Psoas muscle (tissue), 8 donors: ENCODE results near the gene PEDS1. TPM values are rescaled to one million over a fixed set of nuclear protein-coding genes. Genes with fewer than 3 reads are reported as not detected.

ENCODE experiments used
- ATAC-seq, 4 donors: fragments of 200-7000 bp; cut with Tn5 transposase; one replicate each; pipeline ENCODE4 v1.9.1; 2020; ENCODE audit warnings: moderate library complexity in 3 of 4, mild to moderate bottlenecking in 2 of 4
- DNase-seq, 2 donors: peaks; one replicate each; pipeline ENCODE4 v3.0.0-alpha.2; 2020
- H3K27ac ChIP-seq: fragments of 200-600 bp; one replicate; pipeline ENCODE4 v1.8.0; 2022
- H3K27me3 ChIP-seq, 3 donors: fragments of 200-600 bp in 1 of 3; one replicate each; pipeline versions ENCODE4 v1.6.1 to v1.8.0; 2013 to 2022; ENCODE audit warnings: low read length in 2 of 3, mild to moderate bottlenecking in 2 of 3, moderate library complexity in 1 of 3; ENCODE audit not compliant: insufficient read depth in 3 of 3
- H3K36me3 ChIP-seq, 2 donors: fragments of 200-600 bp in 1 of 2; one replicate each; pipeline versions ENCODE4 v1.6.1 to v1.8.0; 2013 to 2022; ENCODE audit warnings: low read depth in 1 of 2, mild to moderate bottlenecking in 1 of 2, moderate library complexity in 1 of 2; ENCODE audit not compliant: insufficient read depth in 1 of 2
- H3K4me1 ChIP-seq: fragments of 200-600 bp; one replicate; pipeline ENCODE4 v1.8.0; 2022
- H3K4me3 ChIP-seq: fragments of 200-600 bp; one replicate; pipeline ENCODE4 v1.8.0; 2022; ENCODE audit warnings: mild to moderate bottlenecking
- H3K9me3 ChIP-seq: fragments of 200-600 bp; one replicate; pipeline ENCODE4 v1.8.0; 2022
- WGBS, 3 donors: extraction: QIAGEN DNeasy Blood & Tissue Kit; methylation state at CpG; one replicate each; pipeline versions ENCODE4 v1.1.6 to v1.1.7; 2013; 5-methylcytosine and 5-hydroxymethylcytosine counted together
- intact Hi-C, 2 donors: fragments of 100-400 bp; cut with DNase I; formaldehyde crosslinking; loops; one replicate each; pipeline versions ENCODE4 v1.11.0 to v1.14.2; 2022
- polyA plus RNA-seq, 3 donors: library from polyadenylated mRNA; stranded (reverse); fragments of 200-250 nt; gene quantifications; one replicate each; pipeline ENCODE4 v1.2.3, GENCODE V29; 2013
- total RNA-seq, 4 donors: library from RNA; stranded (reverse); fragmentation: NEBNext Ultra II Directional in 2 of 4; extraction: Animal tissue kit (Norgen Biotek cat#: 25700) in 2 of 4; gene quantifications; one replicate each; pipeline versions ENCODE4 v1.2.1 to v1.2.4, GENCODE V29; 2021 to 2023
- TF ChIP-seq, protein P1 (sequence below): fragments of 200-600 bp; IDR thresholded peaks from one replicate; pipeline ENCODE4 v1.8.0; 2022; ENCODE audit warnings: antibody characterized with exemption
- donor health status: healthy with polysubstance abuse.
- donor health status: DM: no; HTN: no; CAD: no; lungs with moderate emphysema.
- donor health status: Bipolar disorder and iron deficiency.
- donor health status: healthy.
- donor health status: DM: yes; HTN: yes; CAD: no.
- donor health status: DM: no; HTN: no; CAD: no.
- donor health status: DM: no; HTN: no; CAD: no.
- donor health status: DM: yes; HTN: yes; CAD: no.

PEDS1 gene
- total and polyA plus RNA-seq, 7 donors = 17.5 to 59.2 (median 40.2) TPM

DNA sequence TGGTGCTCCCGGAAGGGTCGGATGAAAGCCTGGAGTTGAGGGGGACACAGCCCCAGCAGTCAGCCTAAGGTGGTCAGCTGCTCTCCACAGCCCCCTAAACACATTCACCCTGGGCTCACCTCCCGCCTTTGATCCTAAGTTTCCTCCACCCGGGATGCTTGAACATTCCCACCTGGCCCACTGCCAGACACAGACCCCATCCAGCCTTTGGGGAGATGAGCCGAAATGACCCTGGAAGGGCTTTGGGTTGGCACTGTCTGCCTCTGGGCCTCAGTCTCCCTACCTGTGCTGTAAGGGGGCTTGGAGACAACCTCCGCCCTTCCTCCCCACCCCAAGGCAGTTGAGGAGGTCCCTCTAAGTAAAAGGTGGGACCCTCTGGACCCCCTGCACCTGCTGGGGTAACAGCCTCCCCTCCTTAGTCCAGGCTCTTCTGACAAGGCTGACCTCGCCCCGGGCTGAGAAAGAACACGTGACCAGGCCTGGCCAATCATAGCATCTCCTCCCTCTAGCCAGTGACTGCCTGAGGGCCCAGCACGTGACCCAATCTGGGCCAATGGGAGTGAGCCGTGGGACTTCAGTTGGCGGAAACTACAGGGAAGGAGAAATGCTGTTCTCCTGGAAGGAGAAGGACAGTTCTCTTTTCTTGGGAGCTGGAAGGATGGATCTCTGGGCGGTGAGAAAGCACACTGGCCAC lies 23.7 kb downstream of the PEDS1 start:
- no peaks in the 10 kb centered on the region for H3K27me3 ChIP-seq
- TF ChIP-seq, protein P1, sequence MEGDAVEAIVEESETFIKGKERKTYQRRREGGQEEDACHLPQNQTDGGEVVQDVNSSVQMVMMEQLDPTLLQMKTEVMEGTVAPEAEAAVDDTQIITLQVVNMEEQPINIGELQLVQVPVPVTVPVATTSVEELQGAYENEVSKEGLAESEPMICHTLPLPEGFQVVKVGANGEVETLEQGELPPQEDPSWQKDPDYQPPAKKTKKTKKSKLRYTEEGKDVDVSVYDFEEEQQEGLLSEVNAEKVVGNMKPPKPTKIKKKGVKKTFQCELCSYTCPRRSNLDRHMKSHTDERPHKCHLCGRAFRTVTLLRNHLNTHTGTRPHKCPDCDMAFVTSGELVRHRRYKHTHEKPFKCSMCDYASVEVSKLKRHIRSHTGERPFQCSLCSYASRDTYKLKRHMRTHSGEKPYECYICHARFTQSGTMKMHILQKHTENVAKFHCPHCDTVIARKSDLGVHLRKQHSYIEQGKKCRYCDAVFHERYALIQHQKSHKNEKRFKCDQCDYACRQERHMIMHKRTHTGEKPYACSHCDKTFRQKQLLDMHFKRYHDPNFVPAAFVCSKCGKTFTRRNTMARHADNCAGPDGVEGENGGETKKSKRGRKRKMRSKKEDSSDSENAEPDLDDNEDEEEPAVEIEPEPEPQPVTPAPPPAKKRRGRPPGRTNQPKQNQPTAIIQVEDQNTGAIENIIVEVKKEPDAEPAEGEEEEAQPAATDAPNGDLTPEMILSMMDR = no peak
- peaks cover 86% of the 10 kb centered on the region for H3K4me1 ChIP-seq
- H3K9me3 ChIP-seq = no peaks in the 10 kb centered on the region
- H3K27ac ChIP-seq = peak overlapping the region; percentile 89
- DNase-seq = no peak
- 87 to 90% (median 88%) methylated on average over 13 of the region's 13 CpGs for WGBS, 3 donors
- H3K36me3 ChIP-seq = peaks cover 7 to 52% of the 10 kb centered on the region in 2 donors
- no peak overlapping the region for H3K4me3 ChIP-seq
- no peak for ATAC-seq
- intact Hi-C loops = no loop called here

DNA sequence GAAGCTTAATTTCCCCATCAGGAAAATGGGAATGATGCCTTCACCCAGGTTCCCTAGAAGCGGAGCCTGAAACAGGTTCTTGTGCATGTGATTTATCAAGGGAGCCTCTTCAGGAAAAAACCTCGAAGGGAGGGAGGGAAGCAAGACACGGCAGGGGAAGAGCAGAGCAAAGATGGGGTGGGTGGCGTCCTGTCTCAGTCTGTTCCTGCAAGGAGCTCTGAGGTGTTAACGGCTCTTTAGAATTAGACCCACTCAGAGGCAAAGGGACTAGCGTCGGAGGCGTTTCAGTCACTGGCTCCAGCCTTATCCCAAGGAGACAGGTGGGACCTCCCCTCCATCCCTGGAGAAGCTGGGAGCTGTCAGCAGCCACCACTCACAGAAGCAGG lies 25.0 kb downstream of the PEDS1 start:
- peaks cover 73% of the 10 kb centered on the region for H3K4me1 ChIP-seq
- DNase-seq (no peak), ATAC-seq (no peak)
- WGBS, 3 donors = 84 to 90% (median 87%) methylated on average over 8 of the region's 8 CpGs
- TF ChIP-seq, protein P1 = no peak
- peak overlapping the region; percentile 79 for H3K27ac ChIP-seq
- no peak overlapping the region for H3K4me3 ChIP-seq
- H3K9me3 ChIP-seq = no peaks in the 10 kb centered on the region
- intact Hi-C loops = no loop called here
- peaks cover 7 to 65% of the 10 kb centered on the region in 2 donors for H3K36me3 ChIP-seq
- H3K27me3 ChIP-seq = no peaks in the 10 kb centered on the region

DNA sequence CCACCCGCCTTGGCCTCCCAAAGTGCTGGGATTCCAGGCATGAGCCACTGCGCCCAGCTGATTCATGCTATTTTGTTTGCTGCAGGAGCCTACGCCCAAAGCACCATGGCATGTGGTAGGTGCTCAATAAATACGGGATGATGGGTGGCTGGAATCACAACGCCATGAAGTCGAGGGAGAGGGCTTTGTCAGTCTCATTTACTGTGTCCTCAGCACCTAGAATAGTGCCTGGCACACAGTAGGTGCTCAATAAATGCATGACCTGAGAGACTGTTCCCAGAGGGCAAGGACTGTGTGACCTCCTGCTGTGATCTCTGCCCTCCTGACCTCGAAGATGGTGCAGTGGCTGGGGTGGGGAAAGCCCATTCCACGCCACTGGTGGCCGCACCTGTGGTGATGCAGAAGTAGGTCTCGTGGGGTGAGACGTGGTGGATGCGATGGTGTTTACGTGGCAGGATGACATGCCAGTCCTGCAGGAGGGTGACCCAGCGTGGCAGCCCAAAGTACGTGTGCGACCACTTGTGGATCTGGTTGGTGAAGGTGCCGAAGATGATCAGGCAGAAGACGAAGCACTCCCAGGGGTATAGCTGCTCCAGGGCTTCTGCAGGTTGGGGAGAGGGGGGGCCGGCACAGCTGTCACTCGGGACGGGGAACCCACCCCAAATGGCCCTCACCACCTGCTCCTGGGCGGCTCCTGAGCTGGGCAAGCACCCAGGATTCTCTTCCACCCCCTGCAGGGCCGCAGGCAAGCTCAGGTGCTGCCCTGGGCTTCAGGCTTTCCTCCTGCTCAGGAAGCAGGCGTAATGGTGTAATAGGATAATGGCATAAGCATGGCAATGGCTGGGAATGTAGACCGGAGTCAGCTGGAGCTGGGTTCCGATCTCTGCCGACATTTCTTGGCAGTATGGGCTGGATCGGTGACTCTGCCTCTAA lies 25.7 kb downstream of the PEDS1 start:
- ATAC-seq = peak; percentile 23 to 65 (median 52)
- intact Hi-C loops = no loop called here
- WGBS, 3 donors = 51 to 68% (median 57%) methylated on average over 27 to 28 of the region's 28 CpGs
- Histone ChIP-seq H3K9me3 (no peaks in the 10 kb centered on the region), H3K27ac (peak overlapping the region; percentile 79), H3K27me3 (no peaks in the 10 kb centered on the region), H3K4me3 (no peak overlapping the region), H3K36me3 (peaks cover 7 to 70% of the 10 kb centered on the region in 2 donors), H3K4me1 (peaks cover 67% of the 10 kb centered on the region)
- TF ChIP-seq, protein P1 = no peak
- no peak for DNase-seq

DNA sequence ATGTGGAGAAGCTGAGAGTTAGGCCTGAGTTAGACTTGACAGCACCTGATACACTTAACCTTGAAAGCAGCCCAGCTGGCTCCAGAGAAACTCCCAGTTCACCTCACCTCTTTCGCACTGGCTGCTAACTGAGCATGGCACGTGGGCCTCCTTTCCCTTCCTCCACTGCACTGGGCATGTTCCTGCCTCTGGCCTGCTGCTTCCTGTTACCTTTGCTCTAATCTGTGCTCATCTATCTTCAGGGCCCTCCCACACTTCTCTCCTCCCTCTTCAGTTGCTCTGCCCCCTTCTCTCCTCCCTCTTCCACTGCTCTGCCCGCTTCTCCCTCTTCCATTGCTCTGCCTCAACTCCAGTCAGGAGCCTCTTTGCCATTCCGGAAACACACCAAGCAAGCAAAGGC lies 26.9 kb downstream of the PEDS1 start:
- no peaks in the 10 kb centered on the region for H3K9me3 ChIP-seq
- H3K27me3 ChIP-seq = no peaks in the 10 kb centered on the region
- peaks cover 7 to 71% of the 10 kb centered on the region in 2 donors for H3K36me3 ChIP-seq
- H3K4me1 ChIP-seq = peaks cover 55% of the 10 kb centered on the region
- TF ChIP-seq, protein P1 = no peak
- peak overlapping the region; percentile 79 for H3K27ac ChIP-seq
- ATAC-seq (peak; percentile 73 to 84 (median 78)), DNase-seq (peak; percentile 43 to 77)
- intact Hi-C loops = no loop called here
- H3K4me3 ChIP-seq = no peak overlapping the region
- WGBS, 3 donors = 39 to 53% (median 45%) methylated on average over 4 of the region's 4 CpGs
